ENCODE data around the gene BHLHE23. TPM values are rescaled to one million over a fixed set of nuclear protein-coding genes. Genes with fewer than 3 reads are reported as not detected.

The BHLHE23 gene
- total RNA-seq, 4 donors from 2014 or later, result not detected

GRCh38 chr20:63053432-63054102, 46.8 kb upstream of the BHLHE23 start:
- DNase-seq, result no peak
- in situ Hi-C loops (cut with MboI; ENCODE audit: low sequenced_read_pairs in 4 of 4) (no loop called here), intact Hi-C loops (cut with DNase I; ENCODE audit: low total_unique reads) (no loop called here)
- peaks cover 24 to 44% (median 25%) of the 10 kb centered on the region in 3 donors for H3K27me3 ChIP-seq
- H3K4me1 ChIP-seq, result peaks cover 0 to 7% of the 10 kb centered on the region in 2 donors
- H3K36me3 ChIP-seq, result no peaks in the 10 kb centered on the region
- no peaks in the 10 kb centered on the region for H3K9me3 ChIP-seq
- no peak overlapping the region for H3K27ac ChIP-seq
- no peak for ATAC-seq
- TF ChIP-seq POLR2A (IDR thresholded peaks at IDR 0.05), result no peak
- TF ChIP-seq, protein P1, sequence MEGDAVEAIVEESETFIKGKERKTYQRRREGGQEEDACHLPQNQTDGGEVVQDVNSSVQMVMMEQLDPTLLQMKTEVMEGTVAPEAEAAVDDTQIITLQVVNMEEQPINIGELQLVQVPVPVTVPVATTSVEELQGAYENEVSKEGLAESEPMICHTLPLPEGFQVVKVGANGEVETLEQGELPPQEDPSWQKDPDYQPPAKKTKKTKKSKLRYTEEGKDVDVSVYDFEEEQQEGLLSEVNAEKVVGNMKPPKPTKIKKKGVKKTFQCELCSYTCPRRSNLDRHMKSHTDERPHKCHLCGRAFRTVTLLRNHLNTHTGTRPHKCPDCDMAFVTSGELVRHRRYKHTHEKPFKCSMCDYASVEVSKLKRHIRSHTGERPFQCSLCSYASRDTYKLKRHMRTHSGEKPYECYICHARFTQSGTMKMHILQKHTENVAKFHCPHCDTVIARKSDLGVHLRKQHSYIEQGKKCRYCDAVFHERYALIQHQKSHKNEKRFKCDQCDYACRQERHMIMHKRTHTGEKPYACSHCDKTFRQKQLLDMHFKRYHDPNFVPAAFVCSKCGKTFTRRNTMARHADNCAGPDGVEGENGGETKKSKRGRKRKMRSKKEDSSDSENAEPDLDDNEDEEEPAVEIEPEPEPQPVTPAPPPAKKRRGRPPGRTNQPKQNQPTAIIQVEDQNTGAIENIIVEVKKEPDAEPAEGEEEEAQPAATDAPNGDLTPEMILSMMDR (IDR thresholded peaks at IDR 0.05 in 4 of 5, conservative IDR thresholded peaks at IDR 0.05 in 1 of 5), result no peak
- H3K4me3 ChIP-seq, result no peak overlapping the region

GRCh38 chr20:63052571-63053431, 46.0 kb upstream of the BHLHE23 start:
- intact Hi-C loops (cut with DNase I; ENCODE audit: low total_unique reads) (no loop called here), in situ Hi-C loops (cut with MboI; ENCODE audit: low sequenced_read_pairs in 4 of 4) (no loop called here)
- ATAC-seq (no peak), DNase-seq (peak in 1 of 2 donors; percentile 5)
- TF ChIP-seq, protein P1 (IDR thresholded peaks at IDR 0.05 in 4 of 5, conservative IDR thresholded peaks at IDR 0.05 in 1 of 5), result no peak
- no peak for TF ChIP-seq POLR2A (IDR thresholded peaks at IDR 0.05)
- Histone ChIP-seq H3K4me3 (no peak overlapping the region), H3K4me1 (peaks cover 0 to 7% of the 10 kb centered on the region in 2 donors), H3K36me3 (no peaks in the 10 kb centered on the region), H3K27ac (no peak overlapping the region), H3K27me3 (peaks cover 21 to 40% (median 22%) of the 10 kb centered on the region in 3 donors), H3K9me3 (no peaks in the 10 kb centered on the region)

GRCh38 chr20:63051911-63052310, 45.1 kb upstream of the BHLHE23 start:
- peaks cover 0 to 7% of the 10 kb centered on the region in 2 donors for H3K4me1 ChIP-seq
- H3K36me3 ChIP-seq, result no peaks in the 10 kb centered on the region
- in situ Hi-C loops (cut with MboI; ENCODE audit: low sequenced_read_pairs in 4 of 4) (no loop called here), intact Hi-C loops (cut with DNase I; ENCODE audit: low total_unique reads) (no loop called here)
- H3K27me3 ChIP-seq, result peaks cover 22 to 42% (median 25%) of the 10 kb centered on the region in 3 donors
- DNase-seq (no peak), ATAC-seq (no peak)
- no peaks in the 10 kb centered on the region for H3K9me3 ChIP-seq
- H3K4me3 ChIP-seq, result no peak overlapping the region
- no peak overlapping the region for H3K27ac ChIP-seq
- no peak for TF ChIP-seq POLR2A (IDR thresholded peaks at IDR 0.05)
- TF ChIP-seq, protein P1 (IDR thresholded peaks at IDR 0.05 in 4 of 5, conservative IDR thresholded peaks at IDR 0.05 in 1 of 5), result no peak

GRCh38 chr20:63051186-63051860, 44.6 kb upstream of the BHLHE23 start:
- DNase-seq (no peak), ATAC-seq (no peak)
- TF ChIP-seq, protein P1 (IDR thresholded peaks at IDR 0.05 in 4 of 5, conservative IDR thresholded peaks at IDR 0.05 in 1 of 5), result no peak
- TF ChIP-seq POLR2A (IDR thresholded peaks at IDR 0.05), result no peak
- H3K9me3 ChIP-seq, result no peaks in the 10 kb centered on the region
- peaks cover 0 to 4% of the 10 kb centered on the region in 2 donors for H3K4me1 ChIP-seq
- intact Hi-C loops (cut with DNase I; ENCODE audit: low total_unique reads), result no loop called here
- H3K4me3 ChIP-seq, result no peak overlapping the region
- H3K27me3 ChIP-seq, result peaks cover 19 to 42% (median 25%) of the 10 kb centered on the region in 3 donors
- no peak overlapping the region for H3K27ac ChIP-seq
- in situ Hi-C loops (cut with MboI; ENCODE audit: low sequenced_read_pairs in 4 of 4), result no loop called here
- H3K36me3 ChIP-seq, result no peaks in the 10 kb centered on the region

Data from gastrocnemius medialis (tissue), 4 donors.